Astrocyte of the cerebellum (primary cell): ENCODE measurements around the gene TEX44.
"Not testable (repeated sequence)": the region's sequence is repeated elsewhere in the genome, so short reads cannot be mapped to it uniquely, and the experiment has no call there.

Experiments used
- DNase-seq: peaks from one replicate; pipeline ENCODE4 v3.0.0-alpha.2; 2011; ENCODE audit warnings: low read depth
- H3K4me3 ChIP-seq: 2 replicates; pipeline ENCODE4 v1.5.1; 2011; ENCODE audit warnings: mild to moderate bottlenecking, low read depth, low read length, moderate library complexity
- in situ Hi-C: cut with HindIII; loops from 2 replicates; pipeline ENCODE4 v1.10.0; 2017; ENCODE audit warnings: low sequenced_read_pairs
- TF ChIP-seq, protein P1 (sequence below): IDR thresholded peaks from 2 replicates; pipeline ENCODE4 v1.5.1; 2012; ENCODE audit warnings: low read length, low read depth, moderate library complexity, mild to moderate bottlenecking; ENCODE audit errors: missing control alignments

TEX44 gene

DNA sequence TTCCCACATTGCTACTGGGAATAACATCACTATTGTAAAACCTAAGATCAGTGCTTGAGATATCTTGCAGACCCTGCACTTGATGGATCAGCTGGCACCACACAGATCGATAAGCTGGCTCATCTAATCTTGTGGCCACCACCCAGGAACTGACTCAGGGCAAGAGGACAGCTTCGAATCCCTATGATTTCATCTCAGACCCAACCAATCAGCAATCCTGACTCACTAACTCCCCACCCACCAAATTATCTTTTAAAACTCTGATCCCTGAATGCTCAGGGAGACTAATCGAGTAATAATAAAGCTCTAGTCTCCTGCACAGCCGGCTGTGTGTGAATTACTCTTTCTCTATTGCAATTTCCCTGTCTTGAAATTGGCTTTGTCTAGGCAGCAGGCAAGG lies 11.3 kb upstream of the TEX44 start:
- TF ChIP-seq, protein P1, sequence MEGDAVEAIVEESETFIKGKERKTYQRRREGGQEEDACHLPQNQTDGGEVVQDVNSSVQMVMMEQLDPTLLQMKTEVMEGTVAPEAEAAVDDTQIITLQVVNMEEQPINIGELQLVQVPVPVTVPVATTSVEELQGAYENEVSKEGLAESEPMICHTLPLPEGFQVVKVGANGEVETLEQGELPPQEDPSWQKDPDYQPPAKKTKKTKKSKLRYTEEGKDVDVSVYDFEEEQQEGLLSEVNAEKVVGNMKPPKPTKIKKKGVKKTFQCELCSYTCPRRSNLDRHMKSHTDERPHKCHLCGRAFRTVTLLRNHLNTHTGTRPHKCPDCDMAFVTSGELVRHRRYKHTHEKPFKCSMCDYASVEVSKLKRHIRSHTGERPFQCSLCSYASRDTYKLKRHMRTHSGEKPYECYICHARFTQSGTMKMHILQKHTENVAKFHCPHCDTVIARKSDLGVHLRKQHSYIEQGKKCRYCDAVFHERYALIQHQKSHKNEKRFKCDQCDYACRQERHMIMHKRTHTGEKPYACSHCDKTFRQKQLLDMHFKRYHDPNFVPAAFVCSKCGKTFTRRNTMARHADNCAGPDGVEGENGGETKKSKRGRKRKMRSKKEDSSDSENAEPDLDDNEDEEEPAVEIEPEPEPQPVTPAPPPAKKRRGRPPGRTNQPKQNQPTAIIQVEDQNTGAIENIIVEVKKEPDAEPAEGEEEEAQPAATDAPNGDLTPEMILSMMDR = no peak
- DNase-seq = no peak
- H3K4me3 ChIP-seq = no peak overlapping the region
- in situ Hi-C loops = no loop called here

DNA sequence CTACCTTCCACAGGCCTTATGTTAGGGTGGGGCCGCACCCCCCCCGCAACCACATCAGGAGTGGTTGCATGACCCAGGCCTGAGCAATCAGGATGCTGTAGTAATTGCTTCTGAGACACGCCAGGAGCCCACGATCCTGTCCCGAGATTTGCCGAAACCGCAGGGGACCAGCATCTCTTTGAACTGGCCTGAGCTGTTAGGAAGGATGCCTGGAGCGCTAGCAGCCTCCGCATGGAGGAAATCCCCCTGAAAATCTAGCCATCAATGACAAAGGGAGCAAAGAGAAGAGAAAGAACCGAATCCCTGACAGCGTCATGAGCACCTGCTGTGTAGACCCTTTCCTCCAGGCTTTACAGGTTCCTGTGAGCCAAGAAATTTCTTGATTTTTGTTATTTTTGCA lies 8.7 kb upstream of the TEX44 start:
- in situ Hi-C loops = no loop called here
- no peak for DNase-seq
- TF ChIP-seq, protein P1 = no peak
- no peak overlapping the region for H3K4me3 ChIP-seq

DNA sequence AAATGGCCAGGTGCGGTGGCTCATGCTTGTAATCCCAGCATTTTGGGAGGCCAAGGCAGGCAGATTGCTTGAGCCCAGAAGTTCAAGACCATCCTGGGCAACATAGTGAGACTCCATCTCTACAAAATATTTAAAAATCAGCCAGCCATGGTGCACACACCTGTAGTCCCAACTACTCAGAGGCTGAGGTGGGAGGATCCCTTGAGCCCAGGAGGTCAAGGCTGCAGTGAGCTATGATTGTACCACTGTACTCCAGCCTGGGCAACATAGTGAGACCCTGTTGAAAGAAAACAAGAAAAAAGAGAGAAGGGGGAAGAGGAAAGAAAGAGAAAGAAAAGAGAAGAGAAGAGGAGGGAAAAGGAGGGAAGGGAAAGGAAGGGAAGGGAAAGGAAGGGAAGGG lies 4.9 kb upstream of the TEX44 start:
- DNase-seq, in situ Hi-C loops, H3K4me3 ChIP-seq: not testable (repeated sequence)

DNA sequence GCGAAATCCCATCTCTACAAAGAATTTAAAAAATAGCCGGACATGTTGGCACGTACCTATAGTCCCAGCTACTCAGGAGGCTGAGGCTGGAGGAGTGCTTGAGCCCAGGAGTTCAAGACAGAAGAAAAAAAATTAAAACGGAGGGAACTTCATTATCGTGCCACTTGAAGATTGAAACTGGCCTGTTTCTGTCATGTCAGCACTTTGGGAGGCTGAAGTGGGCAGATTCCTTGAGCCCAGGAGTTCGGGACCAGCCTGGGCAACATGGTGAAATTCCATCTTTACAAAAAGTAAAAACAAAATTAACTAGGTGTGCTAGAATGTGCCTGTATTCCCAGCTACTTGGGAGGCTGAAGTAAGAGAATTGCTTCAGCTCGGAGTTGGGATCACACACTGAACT lies 3.0 kb upstream of the TEX44 start:
- TF ChIP-seq, protein P1 = no peak
- no peak overlapping the region for H3K4me3 ChIP-seq
- DNase-seq = no peak
- in situ Hi-C loops = no loop called here

DNA sequence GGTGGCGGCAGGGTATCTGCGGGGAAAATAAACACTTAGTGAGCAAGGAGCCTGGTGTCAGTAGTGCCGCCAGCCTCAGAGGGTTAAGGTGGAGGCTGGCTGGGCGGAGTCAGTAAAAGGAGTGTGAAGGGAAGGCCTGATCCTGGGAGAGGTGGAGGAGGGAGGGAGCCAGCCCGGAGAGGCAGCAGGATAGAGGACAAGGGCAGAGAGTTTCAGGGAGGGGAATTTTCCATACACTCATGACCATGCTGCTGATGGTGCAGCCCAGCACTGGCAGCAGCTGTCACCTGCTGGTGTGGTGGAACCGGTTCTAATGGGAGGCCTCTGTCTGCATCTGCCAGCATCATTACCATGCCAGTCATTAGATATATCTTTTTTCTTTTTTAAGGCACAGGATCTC lies 2.0 kb upstream of the TEX44 start:
- in situ Hi-C loops = no loop called here
- DNase-seq = no peak
- H3K4me3 ChIP-seq = no peak overlapping the region
- TF ChIP-seq, protein P1 = no peak

DNA sequence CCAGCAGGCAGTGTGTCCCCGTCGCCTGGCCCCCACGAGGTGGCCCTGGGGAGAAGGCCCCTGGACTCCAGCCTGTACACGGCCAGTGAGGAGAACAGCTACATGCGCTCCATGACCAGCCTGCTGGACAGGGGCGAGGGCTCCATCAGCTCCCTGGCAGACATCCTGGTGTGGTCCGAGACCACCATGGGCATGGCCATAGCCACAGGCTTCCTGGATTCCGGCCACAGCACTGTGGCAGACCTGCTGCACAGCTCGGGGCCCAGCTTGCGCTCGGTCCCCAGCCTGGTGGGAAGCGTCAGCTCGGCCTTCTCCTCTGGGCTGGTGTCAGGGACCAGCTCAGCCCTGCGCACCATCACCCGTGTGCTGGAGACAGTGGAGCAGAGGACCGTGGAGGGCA lies 1.0 kb downstream of the TEX44 start:
- H3K4me3 ChIP-seq = no peak overlapping the region
- DNase-seq = no peak
- in situ Hi-C loops = no loop called here
- TF ChIP-seq, protein P1 = no peak

DNA sequence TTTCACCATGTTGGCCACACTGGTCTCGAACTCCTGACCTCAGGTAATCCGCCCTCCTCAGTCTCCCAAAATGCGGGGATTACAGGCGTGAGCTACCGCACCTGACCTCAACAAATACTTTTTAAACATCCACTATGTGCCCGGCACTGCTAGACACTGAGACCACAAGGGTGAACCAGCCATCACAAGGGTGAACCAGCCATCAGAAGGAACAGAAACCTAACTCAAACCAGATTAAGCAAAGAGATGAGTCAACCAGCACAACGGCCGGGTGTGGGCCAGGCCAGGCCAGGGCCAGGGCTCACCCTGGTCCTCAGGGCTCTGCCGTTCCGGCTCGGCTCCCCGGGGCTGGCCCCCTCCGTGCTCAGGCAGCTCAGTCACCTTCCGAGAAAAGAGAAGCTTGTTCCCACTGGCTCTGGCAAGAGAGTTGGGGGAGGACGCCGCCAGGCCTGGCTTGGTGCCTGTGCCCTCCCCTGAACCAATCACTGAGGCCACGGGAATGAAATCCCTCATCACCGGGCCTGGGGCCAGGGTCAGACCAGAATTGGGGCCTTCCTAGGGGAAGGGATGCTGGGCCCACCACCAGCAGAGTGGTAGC lies 4.4 kb downstream of the TEX44 start:
- TF ChIP-seq, protein P1 = no peak
- in situ Hi-C loops = no loop called here
- DNase-seq = no peak
- H3K4me3 ChIP-seq = no peak overlapping the region
